CD4-positive, CD25-positive, alpha-beta regulatory T cell (primary cell): Measurements from ENCODE around the gene TSPAN33. TPM values are rescaled to one million over a fixed set of nuclear protein-coding genes. Genes with fewer than 3 reads are reported as not detected.
A peak's percentile ranks its signal among the peaks of the same experiment; 100 is the strongest.

Experiments used
- ATAC-seq, 2 donors: fragments of 150-1000 bp; cut with Tn5 transposase; one replicate each; pipeline ENCODE4 v1.10.0; 2021; ENCODE audit warnings: low read depth in 2 of 2, moderate number of reproducible peaks in 2 of 2, moderate library complexity in 1 of 2
- DNase-seq, 3 donors: peaks; one replicate each; pipeline versions ENCODE4 v3.0.0 to v3.0.0-alpha.2; 2012 to 2022; ENCODE audit warnings: mixed read lengths in 1 of 3
- H3K27ac ChIP-seq: one replicate; pipeline ENCODE4 v1.7.0; 2013; ENCODE audit warnings: mild to moderate bottlenecking, low read length; ENCODE audit not compliant: insufficient read depth, poor library complexity, severe bottlenecking
- H3K27me3 ChIP-seq: one replicate; pipeline ENCODE4 v1.7.0; 2013; ENCODE audit warnings: low read length; ENCODE audit not compliant: control insufficient read depth, insufficient read depth
- H3K36me3 ChIP-seq: one replicate; pipeline ENCODE4 v1.7.0; 2013; ENCODE audit warnings: mild to moderate bottlenecking, low read length, moderate library complexity; ENCODE audit not compliant: control insufficient read depth, insufficient read depth
- H3K4me1 ChIP-seq: 2 replicates; pipeline ENCODE4 v1.7.0; 2013; ENCODE audit warnings: mild to moderate bottlenecking, low read length; ENCODE audit not compliant: insufficient read depth, control insufficient read depth, poor library complexity, severe bottlenecking
- H3K4me3 ChIP-seq: one replicate; pipeline ENCODE4 v1.7.0; 2013; ENCODE audit warnings: low read depth, mild to moderate bottlenecking, low read length, moderate library complexity
- H3K9me3 ChIP-seq, 2 experiments: 1 replicate in 1 of 2; 2 replicates in 1 of 2; pipeline ENCODE4 v1.7.0; 2013; ENCODE audit warnings: low read length in 2 of 2, mild to moderate bottlenecking in 1 of 2, moderate library complexity in 1 of 2; ENCODE audit not compliant: control insufficient read depth in 2 of 2
- H3K27ac Mint-ChIP-seq, 3 donors: one replicate each; pipeline ENCODE4 v1.8.0; 2020 to 2022; ENCODE audit warnings: mild to moderate bottlenecking in 3 of 3, mixed read lengths in 3 of 3, moderate library complexity in 2 of 3
- H3K27me3 Mint-ChIP-seq: one replicate; pipeline ENCODE4 v1.8.0; 2022; ENCODE audit warnings: mild to moderate bottlenecking, mixed read lengths
- H3K36me3 Mint-ChIP-seq: one replicate; pipeline ENCODE4 v1.8.0; 2020; ENCODE audit warnings: mixed read lengths
- H3K4me1 Mint-ChIP-seq, 4 donors: one replicate each; pipeline ENCODE4 v1.8.0; 2020 to 2022; ENCODE audit warnings: mixed read lengths in 4 of 4, mild to moderate bottlenecking in 1 of 4
- H3K4me3 Mint-ChIP-seq, 4 donors: one replicate each; pipeline ENCODE4 v1.8.0; 2020 to 2022; ENCODE audit warnings: mild to moderate bottlenecking in 4 of 4, mixed read lengths in 4 of 4, moderate library complexity in 3 of 4
- H3K9me3 Mint-ChIP-seq, 7 donors: one replicate each; pipeline ENCODE4 v1.8.0; 2020 to 2022; ENCODE audit warnings: mixed read lengths in 7 of 7, mild to moderate bottlenecking in 3 of 7, moderate library complexity in 2 of 7
- polyA plus RNA-seq, 4 donors: library from polyadenylated mRNA; unstranded; fragments of 300-500 nt; fragmentation: Illumina TruSeq; gene quantifications; one replicate each; pipeline ENCODE4 v1.2.3, GENCODE V29; 2021
- total RNA-seq: library from RNA; stranded (reverse); gene quantifications from one replicate; pipeline ENCODE4 v1.2.3, GENCODE V29; 2022

The TSPAN33 gene
- 4.5 TPM for total RNA-seq
- 1 to 10 TPM in 3 of 4 donors, under 1 TPM in 1; 0.96 to 3.2 (median 2.2) TPM for polyA plus RNA-seq

GRCh38 chr7:129144095-129144833 is at the start of gene TSPAN33:
TSS of gene TSPAN33 (plus strand) at chr7:129144707. CDS start at chr7:129144981, 274 bp downstream.
- H3K4me1 Mint-ChIP-seq: peaks cover 0 to 23% (median 13%) of the 10 kb centered on the region in 4 donors
- ATAC-seq (peak; percentile 81), DNase-seq (peak; percentile 40 to 65 (median 50))
- no peaks in the 10 kb centered on the region for H3K9me3 ChIP-seq
- peak within 1 kb of the TSS; percentile 88 to 97 (median 94) for H3K4me3 Mint-ChIP-seq
- no peak within 1 kb of the TSS for H3K27ac ChIP-seq
- no peaks in the 10 kb centered on the region for H3K36me3 ChIP-seq
- H3K27ac Mint-ChIP-seq: peak within 1 kb of the TSS; percentile 49 to 91 (median 53)
- H3K27me3 ChIP-seq: peaks cover 20% of the 10 kb centered on the region
- peak within 1 kb of the TSS; percentile 80 for H3K4me3 ChIP-seq
- H3K27me3 Mint-ChIP-seq: peaks cover 65% of the 10 kb centered on the region
- no peaks in the 10 kb centered on the region for H3K36me3 Mint-ChIP-seq
- peaks cover 14% of the 10 kb centered on the region for H3K4me1 ChIP-seq
- peaks cover 0 to 3% (median 0%) of the 10 kb centered on the region in 7 donors for H3K9me3 Mint-ChIP-seq

GRCh38 chr7:129095258-129095657 is 49.2 kb upstream of the TSPAN33 start:
- Mint-ChIP-seq H3K9me3 (no peaks in the 10 kb centered on the region), H3K36me3 (no peaks in the 10 kb centered on the region), H3K27me3 (peaks cover 11% of the 10 kb centered on the region), H3K4me3 (peak overlapping the region in 3 of 4 donors; percentile 46 to 81 (median 80)), H3K4me1 (peaks cover 4 to 26% (median 19%) of the 10 kb centered on the region in 4 donors), H3K27ac (peak overlapping the region; percentile 58 to 93 (median 79))
- Histone ChIP-seq H3K9me3 (no peaks in the 10 kb centered on the region), H3K36me3 (no peaks in the 10 kb centered on the region), H3K4me3 (no peak overlapping the region), H3K4me1 (peaks cover 16% of the 10 kb centered on the region), H3K27me3 (no peaks in the 10 kb centered on the region), H3K27ac (peak overlapping the region; percentile 43)
- DNase-seq (peak; percentile 2 to 76 (median 58)), ATAC-seq (peak; percentile 76 to 87)

GRCh38 chr7:129098409-129099084 is 46.0 kb upstream of the TSPAN33 start:
- DNase-seq (no peak), ATAC-seq (no peak)
- H3K27me3 ChIP-seq: peaks cover 2% of the 10 kb centered on the region
- Mint-ChIP-seq H3K36me3 (no peaks in the 10 kb centered on the region), H3K9me3 (no peaks in the 10 kb centered on the region), H3K27me3 (peaks cover 6% of the 10 kb centered on the region), H3K4me1 (peaks cover 4 to 18% (median 10%) of the 10 kb centered on the region in 4 donors), H3K4me3 (no peak overlapping the region), H3K27ac (peak overlapping the region in 1 of 3 donors; percentile 25)
- peaks cover 11% of the 10 kb centered on the region for H3K4me1 ChIP-seq
- no peak overlapping the region for H3K27ac ChIP-seq
- no peaks in the 10 kb centered on the region for H3K9me3 ChIP-seq
- H3K4me3 ChIP-seq: no peak overlapping the region
- no peaks in the 10 kb centered on the region for H3K36me3 ChIP-seq

GRCh38 chr7:129100827-129101166 is 43.7 kb upstream of the TSPAN33 start:
- Histone ChIP-seq H3K9me3 (no peaks in the 10 kb centered on the region), H3K4me1 (peaks cover under 1% of the 10 kb centered on the region), H3K27ac (no peak overlapping the region), H3K4me3 (no peak overlapping the region), H3K36me3 (no peaks in the 10 kb centered on the region), H3K27me3 (peaks cover 5% of the 10 kb centered on the region)
- H3K36me3 Mint-ChIP-seq: no peaks in the 10 kb centered on the region
- peaks cover 8% of the 10 kb centered on the region for H3K27me3 Mint-ChIP-seq
- DNase-seq: no peak
- no peak overlapping the region for H3K4me3 Mint-ChIP-seq
- no peak for ATAC-seq
- no peaks in the 10 kb centered on the region for H3K9me3 Mint-ChIP-seq
- no peak overlapping the region for H3K27ac Mint-ChIP-seq
- peaks cover 0 to 5% (median 2%) of the 10 kb centered on the region in 4 donors for H3K4me1 Mint-ChIP-seq

- DNase-seq: no peak
- peaks cover 12% of the 10 kb centered on the region for H3K27me3 Mint-ChIP-seq
- Histone ChIP-seq H3K4me1 (no peaks in the 10 kb centered on the region), H3K27ac (no peak overlapping the region), H3K4me3 (no peak overlapping the region), H3K9me3 (no peaks in the 10 kb centered on the region), H3K36me3 (no peaks in the 10 kb centered on the region), H3K27me3 (peaks cover 5% of the 10 kb centered on the region)
- no peak overlapping the region for H3K27ac Mint-ChIP-seq
- H3K4me3 Mint-ChIP-seq: no peak overlapping the region
- H3K36me3 Mint-ChIP-seq: no peaks in the 10 kb centered on the region
- no peak for ATAC-seq
- H3K9me3 Mint-ChIP-seq: no peaks in the 10 kb centered on the region
- no peaks in the 10 kb centered on the region for H3K4me1 Mint-ChIP-seq
These were observed 42.8 kb upstream of the TSPAN33 start for GRCh38 chr7:129101746-129102145.

- ATAC-seq (no peak), DNase-seq (no peak)
- H3K27ac ChIP-seq: no peak overlapping the region
- Mint-ChIP-seq H3K27me3 (peaks cover 21% of the 10 kb centered on the region), H3K36me3 (no peaks in the 10 kb centered on the region), H3K4me3 (no peak overlapping the region), H3K27ac (no peak overlapping the region), H3K9me3 (no peaks in the 10 kb centered on the region), H3K4me1 (no peaks in the 10 kb centered on the region)
- no peaks in the 10 kb centered on the region for H3K36me3 ChIP-seq
- peaks cover 8% of the 10 kb centered on the region for H3K27me3 ChIP-seq
- H3K4me3 ChIP-seq: no peak overlapping the region
- no peaks in the 10 kb centered on the region for H3K9me3 ChIP-seq
- H3K4me1 ChIP-seq: no peaks in the 10 kb centered on the region
These were observed 40.8 kb upstream of the TSPAN33 start for GRCh38 chr7:129103561-129104324.

GRCh38 chr7:129108581-129108980 is 35.9 kb upstream of the TSPAN33 start:
- H3K36me3 Mint-ChIP-seq: no peaks in the 10 kb centered on the region
- Histone ChIP-seq H3K27me3 (peaks cover 7% of the 10 kb centered on the region), H3K4me3 (no peak overlapping the region), H3K27ac (no peak overlapping the region), H3K36me3 (no peaks in the 10 kb centered on the region), H3K9me3 (no peaks in the 10 kb centered on the region), H3K4me1 (no peaks in the 10 kb centered on the region)
- ATAC-seq (no peak), DNase-seq (no peak)
- H3K27me3 Mint-ChIP-seq: peaks cover 27% of the 10 kb centered on the region
- no peak overlapping the region for H3K27ac Mint-ChIP-seq
- no peak overlapping the region for H3K4me3 Mint-ChIP-seq
- no peaks in the 10 kb centered on the region for H3K4me1 Mint-ChIP-seq
- no peaks in the 10 kb centered on the region for H3K9me3 Mint-ChIP-seq
